B cell (primary cell): ENCODE measurements around the gene SMARCC1.

Source experiments
- CTCF ChIP-seq: fragments of 200-600 bp; IDR thresholded peaks from one replicate; pipeline ENCODE4 v1.8.0; 2022; ENCODE audit warnings: antibody characterized with exemption, mild to moderate bottlenecking
- EZH2 ChIP-seq: IDR thresholded peaks from 2 replicates; pipeline ENCODE4 v1.6.1; 2012; ENCODE audit warnings: borderline replicate concordance, low read depth, mild to moderate bottlenecking, moderate library complexity, low read length; ENCODE audit not compliant: insufficient read depth, poor library complexity, severe bottlenecking

GRCh38 chr3:47661121-47661752 lies 120.5 kb downstream of the SMARCC1 start:
- TF ChIP-seq EZH2 (no peak), CTCF (no peak)
